Measurements from ENCODE around the gene ADAMTS3.

ADAMTS3 gene

GRCh38 chr4:72360075-72360474 is 208.9 kb downstream of the ADAMTS3 start:
- in situ Hi-C loops (cut with MboI; ENCODE audit: low sequenced_read_pairs), result no loop called here
- Histone ChIP-seq H3K36me3 (replicated peaks) (no peaks in the 10 kb centered on the region), H3K4me3 (no peak overlapping the region), H3K9me3 (no peaks in the 10 kb centered on the region), H3K4me1 (no peaks in the 10 kb centered on the region), H3K27me3 (ENCODE audit: low read depth) (no peaks in the 10 kb centered on the region)
- DNase-seq (ENCODE audit: low spot score in 2 of 2), result no peak

- Histone ChIP-seq H3K27me3 (ENCODE audit: low read depth) (no peaks in the 10 kb centered on the region), H3K4me3 (no peak overlapping the region), H3K4me1 (no peaks in the 10 kb centered on the region), H3K36me3 (replicated peaks) (no peaks in the 10 kb centered on the region), H3K9me3 (no peaks in the 10 kb centered on the region)
- in situ Hi-C loops (cut with MboI; ENCODE audit: low sequenced_read_pairs), result no loop called here
- no peak for DNase-seq (ENCODE audit: low spot score in 2 of 2)
Measured at GRCh38 chr4:72358483-72358882, 210.5 kb downstream of the ADAMTS3 start.

GRCh38 chr4:72357908-72358307 is 211.1 kb downstream of the ADAMTS3 start:
- no peak for DNase-seq (ENCODE audit: low spot score in 2 of 2)
- no peaks in the 10 kb centered on the region for H3K27me3 ChIP-seq (ENCODE audit: low read depth)
- H3K36me3 ChIP-seq (replicated peaks), result no peaks in the 10 kb centered on the region
- no peak overlapping the region for H3K4me3 ChIP-seq
- no peaks in the 10 kb centered on the region for H3K4me1 ChIP-seq
- in situ Hi-C loops (cut with MboI; ENCODE audit: low sequenced_read_pairs), result no loop called here
- no peaks in the 10 kb centered on the region for H3K9me3 ChIP-seq

- H3K4me1 ChIP-seq, result no peaks in the 10 kb centered on the region
- no peaks in the 10 kb centered on the region for H3K9me3 ChIP-seq
- no peak overlapping the region for H3K4me3 ChIP-seq
- in situ Hi-C loops (cut with MboI; ENCODE audit: low sequenced_read_pairs), result no loop called here
- no peaks in the 10 kb centered on the region for H3K27me3 ChIP-seq (ENCODE audit: low read depth)
- DNase-seq (ENCODE audit: low spot score in 2 of 2), result no peak
- no peaks in the 10 kb centered on the region for H3K36me3 ChIP-seq (replicated peaks)
Measured at GRCh38 chr4:72352711-72353110, 216.3 kb downstream of the ADAMTS3 start.

GRCh38 chr4:72351521-72351920 is 217.5 kb downstream of the ADAMTS3 start:
- no peak overlapping the region for H3K4me3 ChIP-seq
- no peaks in the 10 kb centered on the region for H3K4me1 ChIP-seq
- no peaks in the 10 kb centered on the region for H3K9me3 ChIP-seq
- in situ Hi-C loops (cut with MboI; ENCODE audit: low sequenced_read_pairs), result no loop called here
- DNase-seq (ENCODE audit: low spot score in 2 of 2), result no peak
- H3K36me3 ChIP-seq (replicated peaks), result no peaks in the 10 kb centered on the region
- H3K27me3 ChIP-seq (ENCODE audit: low read depth), result no peaks in the 10 kb centered on the region

GRCh38 chr4:72348701-72349100 is 220.3 kb downstream of the ADAMTS3 start:
- Histone ChIP-seq H3K27me3 (ENCODE audit: low read depth) (no peaks in the 10 kb centered on the region), H3K9me3 (no peaks in the 10 kb centered on the region), H3K4me1 (no peaks in the 10 kb centered on the region), H3K36me3 (replicated peaks) (no peaks in the 10 kb centered on the region), H3K4me3 (no peak overlapping the region)
- in situ Hi-C loops (cut with MboI; ENCODE audit: low sequenced_read_pairs), result loop anchor here (25.0 kb wide), 1 partner anchor 114 kb away; no protein-coding TSS in a partner anchor
- no peak for DNase-seq (ENCODE audit: low spot score in 2 of 2)

GRCh38 chr4:72344418-72344817 is 224.6 kb downstream of the ADAMTS3 start:
- no peak for DNase-seq (ENCODE audit: low spot score in 2 of 2)
- in situ Hi-C loops (cut with MboI; ENCODE audit: low sequenced_read_pairs), result loop anchor here (25.0 kb wide), 1 partner anchor 118 kb away; no protein-coding TSS in a partner anchor
- Histone ChIP-seq H3K4me1 (no peaks in the 10 kb centered on the region), H3K4me3 (no peak overlapping the region), H3K9me3 (no peaks in the 10 kb centered on the region), H3K27me3 (ENCODE audit: low read depth) (no peaks in the 10 kb centered on the region), H3K36me3 (replicated peaks) (no peaks in the 10 kb centered on the region)

- no peak for DNase-seq (ENCODE audit: low spot score in 2 of 2)
- Histone ChIP-seq H3K36me3 (replicated peaks) (no peaks in the 10 kb centered on the region), H3K4me3 (no peak overlapping the region), H3K9me3 (no peaks in the 10 kb centered on the region), H3K27me3 (ENCODE audit: low read depth) (no peaks in the 10 kb centered on the region), H3K4me1 (no peaks in the 10 kb centered on the region)
- in situ Hi-C loops (cut with MboI; ENCODE audit: low sequenced_read_pairs), result loop anchor here (25.0 kb wide), 1 partner anchor 121 kb away; no protein-coding TSS in a partner anchor
Measured at GRCh38 chr4:72341432-72341820, 227.6 kb downstream of the ADAMTS3 start.

- no peaks in the 10 kb centered on the region for H3K36me3 ChIP-seq (replicated peaks)
- no peaks in the 10 kb centered on the region for H3K4me1 ChIP-seq
- no peak overlapping the region for H3K4me3 ChIP-seq
- in situ Hi-C loops (cut with MboI; ENCODE audit: low sequenced_read_pairs), result loop anchor here (25.0 kb wide), 1 partner anchor 121 kb away; no protein-coding TSS in a partner anchor
- no peaks in the 10 kb centered on the region for H3K27me3 ChIP-seq (ENCODE audit: low read depth)
- DNase-seq (ENCODE audit: low spot score in 2 of 2), result no peak
- no peaks in the 10 kb centered on the region for H3K9me3 ChIP-seq
Measured at GRCh38 chr4:72340803-72341431, 228.1 kb downstream of the ADAMTS3 start.

GRCh38 chr4:72338060-72338459 is 231.0 kb downstream of the ADAMTS3 start:
- H3K4me1 ChIP-seq, result no peaks in the 10 kb centered on the region
- in situ Hi-C loops (cut with MboI; ENCODE audit: low sequenced_read_pairs), result loop anchor here (25.0 kb wide), 1 partner anchor 124 kb away; no protein-coding TSS in a partner anchor
- H3K4me3 ChIP-seq, result no peak overlapping the region
- H3K36me3 ChIP-seq (replicated peaks), result no peaks in the 10 kb centered on the region
- H3K9me3 ChIP-seq, result no peaks in the 10 kb centered on the region
- no peak for DNase-seq (ENCODE audit: low spot score in 2 of 2)
- H3K27me3 ChIP-seq (ENCODE audit: low read depth), result no peaks in the 10 kb centered on the region

GRCh38 chr4:72330381-72330780 is 238.6 kb downstream of the ADAMTS3 start:
- Histone ChIP-seq H3K9me3 (no peaks in the 10 kb centered on the region), H3K27me3 (ENCODE audit: low read depth) (no peaks in the 10 kb centered on the region), H3K36me3 (replicated peaks) (no peaks in the 10 kb centered on the region), H3K4me3 (no peak overlapping the region), H3K4me1 (no peaks in the 10 kb centered on the region)
- in situ Hi-C loops (cut with MboI; ENCODE audit: low sequenced_read_pairs), result loop anchor here (25.0 kb wide), 1 partner anchor 132 kb away; no protein-coding TSS in a partner anchor
- DNase-seq (ENCODE audit: low spot score in 2 of 2), result no peak

- DNase-seq (ENCODE audit: low spot score in 2 of 2), result peak in 1 of 2 experiments; percentile 58
- Histone ChIP-seq H3K27me3 (ENCODE audit: low read depth) (no peaks in the 10 kb centered on the region), H3K9me3 (no peaks in the 10 kb centered on the region), H3K4me3 (no peak overlapping the region), H3K4me1 (peaks cover 4% of the 10 kb centered on the region), H3K36me3 (replicated peaks) (no peaks in the 10 kb centered on the region)
- in situ Hi-C loops (cut with MboI; ENCODE audit: low sequenced_read_pairs), result loop anchor here (25.0 kb wide), 1 partner anchor 135 kb away; no protein-coding TSS in a partner anchor
Measured at GRCh38 chr4:72326692-72327632, 242.1 kb downstream of the ADAMTS3 start.

GRCh38 chr4:72325215-72325614 is 243.8 kb downstream of the ADAMTS3 start:
- Histone ChIP-seq H3K36me3 (replicated peaks) (no peaks in the 10 kb centered on the region), H3K4me1 (peaks cover 4% of the 10 kb centered on the region), H3K27me3 (ENCODE audit: low read depth) (no peaks in the 10 kb centered on the region), H3K4me3 (no peak overlapping the region), H3K9me3 (no peaks in the 10 kb centered on the region)
- in situ Hi-C loops (cut with MboI; ENCODE audit: low sequenced_read_pairs), result loop anchor here (25.0 kb wide), 1 partner anchor 137 kb away; no protein-coding TSS in a partner anchor
- no peak for DNase-seq (ENCODE audit: low spot score in 2 of 2)

GRCh38 chr4:72323227-72323626 is 245.8 kb downstream of the ADAMTS3 start:
- in situ Hi-C loops (cut with MboI; ENCODE audit: low sequenced_read_pairs), result loop anchor here (25.0 kb wide), 1 partner anchor 689 kb away; no protein-coding TSS in a partner anchor
- H3K4me1 ChIP-seq, result peaks cover 4% of the 10 kb centered on the region
- H3K4me3 ChIP-seq, result no peak overlapping the region
- H3K27me3 ChIP-seq (ENCODE audit: low read depth), result no peaks in the 10 kb centered on the region
- no peaks in the 10 kb centered on the region for H3K36me3 ChIP-seq (replicated peaks)
- H3K9me3 ChIP-seq, result no peaks in the 10 kb centered on the region
- DNase-seq (ENCODE audit: low spot score in 2 of 2), result peak in 1 of 2 experiments; percentile 16

Measured in HAP-1 (cell line).